Stimulated activated CD8-positive, alpha-beta memory T cell treated with anti-CD3 and anti-CD28 coated beads, Interleukin-7, amount 100 ng/mL, for 1 hour (primary cell): Measurements from ENCODE around the gene AP1G2.
"Not testable (repeated sequence)": the region's sequence is repeated elsewhere in the genome, so short reads cannot be mapped to it uniquely, and the experiment has no call there.

ENCODE experiments used
- DNase-seq, 2 donors: peaks; one replicate each; pipeline ENCODE4 v3.0.0-alpha.2; 2020; ENCODE audit warnings: low read depth in 2 of 2

Gene AP1G2

DNA sequence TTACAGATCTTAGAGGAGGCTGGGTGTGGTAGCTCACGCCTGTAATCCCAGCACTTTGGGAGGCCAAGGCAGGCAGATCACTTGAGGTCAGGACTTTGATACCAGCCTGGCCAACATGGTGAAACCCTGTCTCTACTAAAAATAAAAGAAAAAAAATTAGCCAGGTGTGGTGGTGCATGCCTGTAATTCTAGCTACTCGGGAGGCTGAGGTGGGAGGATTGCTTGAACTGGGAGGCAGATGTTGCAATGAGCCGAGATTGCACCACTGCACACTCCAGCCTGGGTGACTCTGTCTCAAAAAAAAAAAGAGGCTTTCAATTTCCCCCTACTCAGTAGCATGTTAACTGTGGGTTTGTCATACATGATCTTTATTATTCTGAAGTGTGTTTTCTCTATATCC is 26.6 kb upstream of the AP1G2 start:
- not testable (repeated sequence) for DNase-seq

DNA sequence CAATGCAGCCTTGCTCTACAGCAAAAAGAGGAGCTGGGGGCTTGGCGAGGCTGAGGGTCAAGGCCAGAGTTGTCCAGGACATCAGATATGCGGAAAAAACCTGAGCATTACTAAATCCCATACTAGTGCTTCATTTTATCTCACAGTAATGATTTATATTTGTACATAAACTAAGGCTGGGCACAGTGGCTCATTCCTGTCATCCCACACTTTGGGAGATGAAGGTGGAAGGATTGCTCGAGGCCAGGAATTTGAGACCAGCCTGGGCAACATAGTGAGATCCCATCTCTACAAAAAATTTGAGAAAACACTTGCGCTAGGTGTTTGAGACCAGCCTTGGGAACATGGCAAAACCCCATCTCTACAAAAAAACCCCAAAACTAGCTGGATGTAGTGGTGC is 22.6 kb upstream of the AP1G2 start:
- no peak for DNase-seq

DNA sequence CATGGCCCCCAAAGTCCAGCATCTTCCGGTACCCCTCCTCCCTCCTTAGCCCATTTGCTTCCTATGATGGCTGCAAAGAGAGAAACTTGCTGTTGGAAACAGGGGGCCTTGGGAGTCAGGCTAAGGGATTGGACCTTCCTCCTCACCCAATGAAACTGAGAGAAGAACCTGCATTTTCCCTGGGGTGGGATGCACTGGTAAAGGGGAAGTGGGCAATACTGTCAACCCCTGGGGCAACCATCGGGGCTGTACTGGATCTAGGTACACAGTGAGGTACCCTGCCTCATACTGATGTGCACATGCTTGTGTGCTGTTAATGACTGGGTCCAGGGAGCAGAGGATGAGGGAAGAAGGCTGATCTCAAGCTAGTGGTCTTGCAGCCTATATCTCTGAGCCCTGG is 22.0 kb upstream of the AP1G2 start:
- DNase-seq, result no peak

DNA sequence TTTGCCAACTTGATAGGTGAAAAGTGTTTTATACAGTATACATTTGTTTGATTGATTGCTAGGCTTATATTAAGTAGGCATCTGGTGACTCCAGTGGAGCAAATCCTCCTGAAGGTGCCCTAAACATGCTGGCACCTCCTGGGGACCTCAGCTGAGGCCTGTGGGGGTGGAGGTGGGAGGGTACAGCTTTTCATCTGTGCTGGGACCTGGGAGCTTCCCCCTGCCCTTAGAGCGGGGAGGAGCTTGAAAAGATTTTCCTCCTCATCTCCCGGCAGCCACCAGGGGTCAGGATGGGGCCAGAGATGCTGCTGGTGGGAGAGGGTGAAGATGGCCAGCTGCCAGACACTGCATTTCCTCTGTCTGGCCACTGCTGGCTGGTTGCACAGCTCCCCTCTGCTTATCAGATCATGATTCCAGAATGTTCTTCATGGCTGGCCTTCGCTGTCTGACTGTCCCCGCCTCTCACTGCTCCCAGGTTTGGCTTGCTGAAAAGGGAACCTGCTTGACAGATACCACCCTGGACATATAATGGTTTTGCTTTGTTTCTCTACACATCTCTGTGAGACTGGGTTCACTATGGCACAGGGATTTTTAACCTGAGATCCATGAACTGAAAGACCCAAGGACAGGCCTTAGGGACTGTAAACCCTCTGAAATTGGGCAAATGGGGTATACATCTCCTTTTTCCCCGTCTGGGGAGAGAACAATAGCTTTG is 21.4 kb upstream of the AP1G2 start:
- peak; percentile 56 to 67 for DNase-seq

DNA sequence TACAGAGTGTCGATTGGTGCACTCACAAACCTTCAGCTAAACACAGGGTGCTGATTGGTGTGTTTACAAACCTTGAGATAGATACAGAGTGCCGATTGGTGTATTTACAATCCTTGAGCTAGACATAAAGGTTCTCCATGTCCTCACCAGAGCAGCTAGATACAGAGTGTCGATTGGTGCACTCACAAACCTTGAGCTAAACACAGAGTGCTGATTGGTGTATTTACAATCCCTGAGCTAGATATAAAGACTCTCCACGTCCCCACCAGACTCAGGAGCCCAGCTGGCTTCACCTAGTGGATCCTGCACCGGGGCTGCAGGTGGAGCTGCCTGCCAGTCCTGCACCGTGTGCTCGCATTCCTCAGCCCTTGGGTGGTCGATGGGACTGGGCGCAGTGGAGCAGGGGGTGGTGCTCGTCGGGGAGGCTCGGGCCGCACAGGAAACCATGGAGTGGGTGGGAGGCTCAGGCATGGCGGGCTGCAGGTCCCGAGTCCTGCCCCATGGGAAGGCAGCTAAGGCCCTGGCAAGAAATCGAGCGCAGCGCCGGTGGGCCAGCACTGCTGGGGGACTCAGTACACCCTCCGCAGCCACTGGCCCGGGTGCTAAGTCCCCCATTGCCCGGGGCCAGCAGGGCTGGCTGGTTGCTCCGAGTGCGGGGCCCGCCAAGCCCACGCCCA is 17.1 kb upstream of the AP1G2 start:
- DNase-seq, result not testable (repeated sequence)

DNA sequence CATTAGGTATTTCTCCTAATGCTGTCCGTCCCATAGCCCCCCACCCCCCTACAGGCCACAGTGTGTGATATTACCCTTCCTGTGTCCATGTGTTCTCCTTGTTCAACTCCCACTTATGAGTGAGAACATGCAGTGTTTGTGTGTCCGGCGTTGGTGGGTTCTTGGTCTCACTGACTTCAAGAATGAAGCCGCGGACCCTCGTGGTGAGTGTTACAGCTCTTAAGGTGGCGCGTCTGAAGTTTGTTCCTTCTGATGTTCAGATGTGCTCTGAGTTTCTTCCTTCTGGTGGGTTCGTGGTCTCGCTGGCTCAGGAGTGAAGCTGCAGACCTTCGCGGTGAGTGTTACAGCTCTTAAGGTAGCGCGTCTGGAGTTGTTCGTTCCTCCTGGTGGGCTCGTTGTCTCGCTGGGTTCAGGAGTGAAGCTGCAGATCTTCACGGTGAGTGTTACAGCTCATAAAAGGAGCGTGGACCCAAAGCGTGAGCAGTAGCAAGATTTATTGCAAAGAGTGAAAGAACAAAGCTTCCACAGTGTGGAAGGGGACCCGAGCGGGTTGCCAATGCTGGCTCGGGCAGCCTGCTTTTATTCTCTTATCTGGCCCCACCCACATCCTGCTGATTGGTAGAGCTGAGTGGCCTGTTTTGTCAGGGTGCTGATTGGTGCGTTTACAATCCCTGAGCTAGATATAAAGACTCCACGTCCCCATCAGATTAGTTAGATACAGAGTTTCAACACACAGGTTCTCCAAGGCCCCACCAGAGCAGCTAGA is 16.4 kb upstream of the AP1G2 start:
- not testable (repeated sequence) for DNase-seq

DNA sequence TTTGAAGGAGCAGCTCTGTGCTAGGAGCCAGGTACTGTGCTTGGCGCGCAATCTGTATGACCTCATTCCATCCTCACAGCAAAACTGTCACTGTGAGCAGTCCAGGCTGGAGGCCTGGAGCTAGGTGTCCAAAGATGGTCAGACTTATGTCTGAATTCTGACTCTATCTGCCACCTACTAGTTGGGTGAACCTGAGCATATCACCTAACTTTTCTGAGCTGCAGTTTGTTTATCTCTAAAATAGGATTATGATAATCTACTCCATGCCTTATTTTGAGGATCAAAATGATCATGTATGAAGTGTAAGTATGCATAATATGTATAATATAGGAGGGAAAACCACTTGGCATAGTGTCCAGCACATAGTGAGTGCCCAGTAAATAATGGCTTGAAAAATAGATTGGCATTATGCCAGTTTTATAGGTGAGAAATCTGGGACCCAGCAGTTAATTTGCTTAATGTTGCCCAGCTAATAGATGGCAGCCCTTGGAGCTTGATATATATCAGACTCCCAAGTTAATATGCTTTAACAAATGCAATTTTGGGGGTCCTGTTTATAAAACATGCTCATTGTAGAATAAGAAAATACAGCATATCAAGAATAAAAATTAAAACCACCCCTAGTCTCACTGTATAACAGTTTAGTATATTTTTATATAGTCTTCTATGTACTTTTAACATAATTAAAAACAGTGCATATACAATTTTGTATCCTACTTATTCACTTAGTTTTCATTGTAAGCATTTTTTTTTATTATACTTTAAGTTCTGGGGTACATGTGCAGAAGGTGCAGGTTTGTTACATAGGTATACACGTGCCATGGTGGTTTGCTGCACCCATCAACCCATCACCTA is 15.5 kb upstream of the AP1G2 start:
- DNase-seq, result no peak

DNA sequence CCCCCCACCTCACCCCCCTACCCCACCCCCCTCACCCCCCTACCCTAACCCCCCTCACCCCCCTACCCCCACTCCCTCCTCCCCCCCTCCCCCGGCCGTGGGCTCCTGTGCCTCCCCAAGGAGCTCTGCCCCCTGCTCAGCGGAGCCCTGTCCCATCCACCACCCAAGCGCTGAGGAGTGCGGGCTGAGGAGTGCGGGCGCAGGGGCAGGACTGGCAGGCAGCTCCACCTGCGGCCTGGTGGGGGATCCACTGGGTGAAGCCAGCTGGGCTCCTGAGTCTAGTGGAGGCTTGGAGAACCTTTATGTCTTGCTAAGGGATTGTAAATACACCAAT is 13.3 kb upstream of the AP1G2 start:
- DNase-seq, result no peak

DNA sequence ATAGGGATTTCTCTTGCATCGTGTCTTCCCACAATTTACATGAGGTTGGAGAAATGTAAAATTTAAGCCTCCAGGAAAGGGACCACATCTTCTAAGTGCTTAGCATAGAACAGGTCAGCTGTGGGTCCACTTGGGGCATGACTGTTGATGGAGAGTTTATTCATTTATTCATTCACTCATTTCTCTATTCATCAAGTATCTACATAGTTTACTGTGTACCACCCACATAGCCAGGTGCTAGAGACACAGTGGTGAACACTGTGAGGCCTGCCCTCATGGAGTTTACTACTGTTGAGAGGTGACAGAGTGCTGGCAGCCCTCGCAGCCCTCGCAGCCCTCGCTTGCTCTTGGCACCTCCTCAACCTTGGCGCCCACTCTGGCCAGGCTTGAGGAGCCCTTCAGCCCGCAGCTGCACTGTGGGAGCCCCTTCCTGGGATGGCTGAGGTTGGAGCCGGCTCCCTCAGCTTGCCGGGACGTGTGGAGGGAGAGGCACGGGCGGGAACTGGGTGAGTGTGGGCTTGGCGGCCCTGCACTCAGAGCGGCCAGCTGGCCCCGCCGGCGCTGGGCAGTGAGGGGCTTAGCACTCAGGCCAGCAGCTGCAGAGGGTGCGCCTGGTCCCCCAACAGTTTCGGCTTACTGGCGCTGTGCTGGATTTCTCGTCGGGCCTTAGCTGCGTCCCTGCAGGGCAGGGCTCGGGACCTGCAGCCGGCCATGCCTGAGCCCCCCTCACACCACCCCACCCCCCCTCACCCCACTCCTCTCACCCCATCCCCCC is 12.7 kb upstream of the AP1G2 start:
- DNase-seq, result no peak

DNA sequence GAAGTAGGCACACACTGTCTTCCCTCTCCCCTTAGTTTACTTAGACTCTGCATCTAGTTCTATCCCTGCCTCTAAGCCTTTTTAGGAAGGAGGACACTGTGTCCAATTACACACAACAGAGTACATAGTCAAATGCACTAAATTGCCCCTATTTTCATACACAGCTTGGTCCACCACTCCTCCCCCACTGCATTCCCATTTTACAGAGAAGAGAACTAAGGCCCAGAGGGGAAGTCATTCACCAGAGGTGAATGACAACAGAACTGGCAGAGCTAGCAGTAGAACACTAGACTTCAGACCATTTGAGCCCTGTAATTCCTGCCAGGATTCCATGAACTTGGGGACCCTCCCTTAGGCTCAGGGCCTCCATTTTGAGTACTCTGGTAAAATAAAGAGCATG is 12.1 kb upstream of the AP1G2 start:
- no peak for DNase-seq

DNA sequence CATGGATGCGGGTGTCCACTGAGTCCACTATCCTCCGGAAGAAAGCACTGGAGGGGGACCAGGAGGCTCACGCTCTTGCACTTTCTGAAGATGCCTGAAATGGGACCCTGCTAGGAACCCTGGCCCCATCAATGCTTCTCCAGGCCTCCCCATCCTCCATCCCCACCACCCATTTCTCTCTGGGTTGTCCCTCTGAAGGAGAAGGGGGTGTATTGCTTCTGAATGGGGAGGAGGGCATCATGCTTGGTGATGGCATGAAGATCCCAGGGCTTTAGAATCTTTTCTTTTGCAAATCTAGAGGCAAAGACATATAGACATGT is 11.7 kb upstream of the AP1G2 start:
- no peak for DNase-seq

DNA sequence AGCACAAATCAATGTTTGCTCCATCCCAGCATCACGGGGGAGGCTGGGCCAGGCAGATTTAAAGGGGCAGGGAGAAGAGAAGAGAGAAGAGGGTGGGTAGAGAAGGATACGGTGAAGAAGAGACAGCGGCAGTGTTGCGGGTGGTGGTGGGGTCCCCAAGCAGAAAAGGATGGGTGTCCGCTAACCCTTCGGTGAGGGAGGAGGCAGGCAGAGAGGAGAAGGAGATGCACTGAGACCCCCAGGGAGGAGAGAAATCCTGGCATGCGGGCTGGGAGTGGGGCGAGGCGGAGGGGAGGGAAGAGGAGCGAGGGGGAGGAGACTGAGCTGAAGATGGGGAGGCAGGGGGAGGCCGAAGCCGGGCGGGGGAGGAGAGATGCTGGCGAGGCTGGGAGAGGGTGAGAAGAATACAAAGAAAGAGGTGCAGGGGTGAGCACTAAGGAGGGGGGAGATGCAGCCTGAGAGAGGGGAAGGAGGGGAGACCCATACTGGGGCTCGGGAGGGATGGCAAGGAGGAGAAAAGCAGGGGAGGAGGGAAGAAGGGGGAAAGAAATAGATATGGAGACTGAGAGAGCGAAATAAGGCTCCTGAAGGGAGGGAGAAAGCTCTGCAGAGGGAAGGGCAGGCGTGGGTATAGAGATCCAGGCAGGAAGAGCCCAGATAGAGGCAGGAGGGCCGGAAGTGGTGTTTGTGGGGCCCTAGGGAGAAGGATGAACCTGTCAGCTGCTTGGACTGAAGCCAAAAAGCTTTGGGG is 11.1 kb upstream of the AP1G2 start, which contains the start of gene JPH4:
Gene JPH4, minus strand, starts transcription at position 231 of the 751 bp plus-strand sequence. CDS start 1,337 bp downstream, outside the sequence.
- DNase-seq, result no peak

DNA sequence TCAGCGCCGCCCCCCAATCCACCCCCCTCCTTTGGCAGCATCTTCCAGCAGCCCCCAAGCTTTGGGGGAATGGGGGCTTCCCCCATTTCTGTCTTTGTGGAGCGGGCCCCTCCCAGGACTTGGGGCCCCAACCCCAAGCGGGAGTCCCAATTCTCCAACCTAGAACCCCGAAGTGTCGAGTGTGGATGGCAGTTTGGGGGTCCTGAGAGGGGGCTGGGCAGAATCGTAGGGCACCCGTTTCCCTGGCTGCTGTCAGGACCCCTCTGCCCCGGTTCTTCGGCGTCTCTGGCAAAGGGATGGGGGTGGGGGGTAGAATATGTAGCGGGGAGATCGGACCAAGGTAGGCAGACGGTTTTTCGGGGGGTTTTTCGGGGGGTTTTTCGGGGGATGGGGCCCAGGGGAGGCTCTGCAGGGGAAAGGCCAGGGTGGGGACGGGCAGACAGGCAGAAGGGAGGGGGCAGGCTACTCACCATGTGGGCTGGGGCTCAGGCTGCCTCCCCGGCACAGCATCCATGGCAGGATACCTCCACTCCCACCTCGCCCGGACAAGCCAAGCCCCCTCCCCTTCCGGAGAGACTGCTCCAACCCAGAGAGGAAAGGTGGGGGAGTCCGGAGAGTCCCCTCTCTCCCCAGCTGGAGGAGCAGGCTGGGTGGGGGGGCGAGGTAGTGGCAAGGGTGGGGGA is 10.3 kb upstream of the AP1G2 start:
- no peak for DNase-seq

DNA sequence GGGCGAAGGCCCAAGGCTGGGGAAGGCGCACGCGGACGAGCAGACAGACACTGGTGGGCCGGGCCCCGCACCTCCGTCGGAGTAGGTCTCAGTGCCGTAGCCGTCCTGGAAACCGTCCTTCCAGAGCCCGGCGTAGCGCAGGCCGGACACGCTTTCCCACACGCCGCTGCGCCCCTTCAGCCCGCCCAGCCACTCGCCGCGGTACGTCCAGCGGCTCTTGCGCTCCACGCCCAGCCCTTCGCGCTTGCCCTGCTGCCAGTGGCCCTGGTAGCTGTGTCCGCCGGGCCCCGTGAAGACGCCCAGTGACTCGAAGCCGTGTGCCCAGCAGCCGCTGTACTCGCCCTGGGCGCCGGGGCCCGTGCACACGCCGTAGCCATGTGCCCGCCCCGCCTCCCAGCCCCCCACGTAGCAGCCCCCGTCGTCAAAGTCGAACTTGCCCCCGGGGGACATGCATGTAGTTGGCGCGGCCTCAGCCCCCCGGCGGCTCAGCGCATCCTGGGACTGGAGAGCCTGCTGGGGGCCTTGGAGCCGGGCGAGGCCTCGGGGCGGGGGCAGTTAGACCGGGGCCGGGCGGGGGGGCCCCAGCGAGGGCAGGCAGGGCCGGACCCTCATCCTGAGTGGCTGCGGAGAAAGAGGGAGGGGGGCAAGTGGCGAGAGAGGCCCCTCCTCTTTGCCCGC is 9.6 kb upstream of the AP1G2 start:
- no peak for DNase-seq

DNA sequence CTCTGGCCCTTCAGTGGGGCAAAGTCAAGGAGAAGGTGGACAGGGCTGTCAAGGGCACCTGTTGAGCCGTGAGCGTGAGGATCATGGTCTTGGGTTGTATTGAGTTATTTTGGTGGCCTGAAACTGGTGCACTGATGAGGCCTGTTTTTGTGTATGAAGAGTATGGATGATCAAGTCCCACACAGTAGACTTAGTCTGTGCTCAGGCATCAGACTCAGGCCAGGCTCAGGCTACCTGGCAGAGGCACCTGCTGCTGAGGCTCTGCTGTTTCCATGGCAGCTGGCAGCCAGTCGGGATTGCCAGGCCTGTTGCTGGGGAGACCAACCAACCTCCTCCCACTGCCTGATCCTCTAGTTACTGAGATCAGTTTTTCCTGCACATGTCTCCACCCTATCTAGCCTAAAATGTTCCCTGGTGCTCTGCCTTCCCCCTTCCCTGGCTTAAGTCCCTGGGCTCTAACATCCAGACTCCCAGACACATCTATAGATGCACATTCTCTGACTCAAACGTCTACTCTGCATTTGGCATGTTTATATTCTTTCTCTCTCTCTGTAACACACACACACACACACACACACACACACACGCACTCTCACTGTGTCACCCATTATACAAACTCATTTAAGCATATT is 5.9 kb upstream of the AP1G2 start:
- DNase-seq, result no peak

DNA sequence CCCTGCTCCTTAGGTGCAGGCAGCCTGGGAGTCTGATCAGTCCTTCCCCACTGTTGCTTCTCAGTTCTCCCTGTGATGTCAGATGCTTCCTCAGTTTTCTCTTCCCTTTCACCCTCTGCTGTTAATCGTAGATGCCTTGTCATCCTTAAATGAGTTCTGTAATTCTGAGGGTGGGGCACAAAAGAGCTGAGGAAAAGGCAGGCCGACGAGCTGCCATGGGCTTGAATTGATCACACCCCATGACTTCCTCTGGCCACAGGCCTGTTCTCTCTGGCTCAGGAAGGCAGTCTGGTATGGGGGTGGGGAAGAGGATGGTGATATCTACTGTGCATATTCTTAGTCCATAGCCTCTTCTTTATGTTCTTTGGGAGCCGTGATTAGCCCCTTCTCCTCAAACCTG is 5.2 kb upstream of the AP1G2 start:
- DNase-seq, result no peak

DNA sequence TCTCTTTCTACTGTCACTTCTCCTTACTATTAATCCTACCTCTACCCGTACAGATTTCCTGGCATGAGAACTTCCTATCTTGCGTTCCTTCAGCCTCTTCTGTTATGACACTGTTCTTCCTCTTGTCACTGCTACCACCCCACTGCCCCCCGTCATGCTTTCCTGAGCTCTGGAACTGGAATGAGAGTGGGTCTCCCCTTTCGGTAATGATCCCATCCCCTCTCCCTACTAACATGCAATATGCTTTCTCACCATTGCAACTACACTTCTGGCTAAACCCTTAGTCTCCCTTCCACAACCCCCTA is 4.9 kb upstream of the AP1G2 start:
- no peak for DNase-seq

DNA sequence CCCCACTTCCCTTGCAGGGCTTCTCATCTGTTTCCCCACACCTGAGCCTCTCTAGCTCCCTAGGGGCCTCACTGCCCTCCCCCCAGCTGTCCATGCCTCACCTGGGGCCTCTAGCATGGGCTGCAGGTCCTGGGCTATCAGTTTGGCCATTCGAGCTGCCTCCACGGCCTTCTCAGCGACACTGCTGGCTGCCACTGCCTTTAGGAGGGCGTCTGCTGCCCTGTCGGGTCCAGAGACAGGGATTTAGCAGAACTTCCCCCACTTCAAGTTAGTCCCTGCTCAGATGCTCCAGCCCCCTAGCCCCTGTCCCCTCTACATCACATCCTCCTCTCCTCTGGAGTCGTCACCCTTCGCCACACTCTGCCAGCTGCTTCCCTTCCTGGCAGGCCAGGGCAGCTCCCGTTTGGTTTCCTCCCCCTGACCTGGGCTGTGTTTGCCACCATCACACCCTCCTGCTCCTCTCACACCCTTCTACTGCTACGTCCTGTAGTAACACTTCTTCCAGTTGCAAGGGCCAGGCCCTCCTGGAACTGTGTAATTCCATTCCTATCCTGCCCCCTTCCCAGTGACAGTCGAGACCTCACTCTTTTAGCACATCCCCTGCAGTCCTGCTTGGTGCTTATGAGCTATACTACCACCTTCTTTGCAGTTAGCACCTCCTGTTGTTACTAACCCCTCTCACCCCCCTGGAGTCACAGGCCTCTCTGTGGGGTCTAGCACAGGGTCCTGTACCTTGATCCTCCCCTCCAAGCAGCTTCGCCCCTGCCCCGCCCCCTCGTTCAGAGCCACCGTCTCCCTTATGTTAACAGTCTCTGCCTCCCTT is 4.3 kb upstream of the AP1G2 start:
- no peak for DNase-seq
